HL-60/S4 treated with phorbol 12-myristate 13-acetate at 8.2 ng/mL for 4 days and 3 days (cell line): ENCODE data around the gene ADSS1.

Experiments
- in situ Hi-C: fragments of 300-500 bp; cut with MboI; formaldehyde crosslinking; loops from 2 replicates; pipeline ENCODE4 v1.15.0; 2022; ENCODE audit warnings: low sequenced_read_pairs

The ADSS1 gene

DNA sequence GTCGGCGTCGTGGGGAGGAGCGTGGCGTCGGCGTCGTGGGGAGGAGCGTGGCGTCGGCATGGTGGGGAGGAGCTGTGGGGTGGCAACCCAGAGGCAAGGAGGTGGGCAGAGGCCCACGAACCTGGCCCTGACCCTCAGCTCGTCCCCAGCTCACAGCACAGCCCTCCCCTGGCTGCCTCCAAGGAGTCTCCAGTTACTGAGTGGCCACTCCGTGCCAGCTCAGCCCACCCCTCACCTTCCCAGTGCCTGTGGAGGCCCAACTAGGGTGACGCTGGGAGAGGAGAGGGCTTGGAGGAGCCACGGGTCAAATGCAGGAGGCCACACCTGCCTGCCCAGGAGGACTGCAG lies 5.8 kb downstream of the ADSS1 start:
- in situ Hi-C loops, result no loop called here

DNA sequence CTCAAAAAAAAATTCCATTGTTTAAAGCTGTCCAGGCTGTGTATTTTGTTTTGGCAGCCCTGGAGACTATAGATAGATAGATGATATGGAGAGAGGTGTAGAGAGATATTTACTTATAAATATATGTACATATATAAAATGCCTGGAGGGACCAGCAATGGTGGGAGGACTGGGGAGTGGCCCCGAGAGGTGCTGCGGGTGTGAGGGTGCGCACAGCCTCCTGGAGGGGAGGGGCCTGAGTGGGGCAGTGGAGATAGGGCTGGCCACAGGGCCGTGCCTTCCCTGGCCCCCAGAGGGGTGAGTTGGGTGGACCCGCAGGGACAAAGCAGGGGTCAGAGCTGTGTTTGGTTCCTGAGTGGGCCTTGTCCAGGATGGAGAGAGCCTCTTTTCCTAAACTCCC lies 6.5 kb downstream of the ADSS1 start:
- in situ Hi-C loops, result no loop called here

DNA sequence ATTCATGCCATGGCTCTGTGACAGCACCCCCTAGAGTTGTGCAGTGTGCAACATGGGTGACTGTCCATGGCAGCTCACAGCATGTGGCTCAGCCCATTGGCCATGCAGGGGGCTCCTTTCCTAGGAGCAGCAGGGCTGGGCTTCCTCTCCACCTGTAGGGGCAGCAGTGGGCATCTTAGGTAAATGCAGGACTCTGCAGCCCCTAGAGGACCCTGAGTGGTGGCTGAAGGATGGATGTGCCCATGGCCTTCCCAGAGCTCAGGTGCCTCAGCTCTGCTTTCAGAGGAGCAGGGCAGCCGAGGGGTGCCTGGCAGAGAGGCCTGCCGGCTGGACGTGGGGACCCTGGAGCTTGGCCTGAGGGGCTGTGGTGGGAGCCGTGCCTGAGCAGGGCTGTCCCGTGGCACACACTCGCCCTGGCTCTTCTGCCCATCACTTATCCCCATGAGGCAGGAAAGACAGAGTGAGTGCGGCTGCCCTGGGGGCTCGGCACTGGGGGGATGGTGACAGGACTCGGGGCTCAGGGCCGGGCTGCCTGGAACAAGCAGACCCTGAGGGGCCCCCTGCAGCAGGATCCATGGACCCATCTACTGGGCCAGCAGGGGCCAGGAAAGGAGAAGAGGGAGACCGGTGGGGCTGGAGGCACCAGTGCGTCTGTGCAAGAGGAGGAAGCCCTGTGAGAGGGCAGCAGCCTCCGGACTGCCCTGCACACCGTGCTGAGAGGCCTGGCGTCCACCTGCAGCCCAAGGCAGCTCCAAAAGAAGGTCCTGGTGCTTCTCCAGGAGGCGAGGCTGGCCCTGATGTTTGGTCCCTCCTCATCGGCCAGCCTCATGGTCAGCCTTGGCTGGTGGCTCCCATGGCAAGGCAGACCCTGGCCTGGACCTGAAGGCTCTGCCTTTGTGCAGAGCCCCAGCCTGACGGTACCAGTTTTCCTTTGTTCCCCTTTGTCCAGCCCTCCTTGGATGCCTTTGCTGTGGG lies 7.6 kb downstream of the ADSS1 start:
- in situ Hi-C loops, result no loop called here

DNA sequence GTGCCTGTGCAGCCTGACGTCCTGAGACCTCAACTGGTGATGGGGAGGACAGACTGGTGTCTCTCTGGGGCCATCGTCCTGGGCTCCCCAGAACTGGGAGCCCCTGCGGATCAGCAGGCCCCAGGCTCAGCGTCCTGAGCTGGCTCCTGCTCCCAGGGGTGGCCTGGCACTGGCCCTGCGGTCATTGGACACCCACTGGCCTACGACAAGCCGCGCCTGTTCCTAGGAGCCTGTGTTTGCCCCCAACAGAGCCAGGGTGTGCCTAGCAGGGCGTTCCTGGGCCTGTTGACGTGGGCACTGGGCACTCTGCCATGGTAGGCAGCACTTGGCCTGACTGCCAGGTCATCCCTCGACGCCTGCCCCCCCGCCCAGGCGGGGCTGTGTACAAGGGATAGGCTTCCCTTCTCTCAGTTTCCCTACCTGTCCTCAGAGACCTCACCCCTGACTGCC lies 8.4 kb downstream of the ADSS1 start:
- in situ Hi-C loops, result no loop called here

DNA sequence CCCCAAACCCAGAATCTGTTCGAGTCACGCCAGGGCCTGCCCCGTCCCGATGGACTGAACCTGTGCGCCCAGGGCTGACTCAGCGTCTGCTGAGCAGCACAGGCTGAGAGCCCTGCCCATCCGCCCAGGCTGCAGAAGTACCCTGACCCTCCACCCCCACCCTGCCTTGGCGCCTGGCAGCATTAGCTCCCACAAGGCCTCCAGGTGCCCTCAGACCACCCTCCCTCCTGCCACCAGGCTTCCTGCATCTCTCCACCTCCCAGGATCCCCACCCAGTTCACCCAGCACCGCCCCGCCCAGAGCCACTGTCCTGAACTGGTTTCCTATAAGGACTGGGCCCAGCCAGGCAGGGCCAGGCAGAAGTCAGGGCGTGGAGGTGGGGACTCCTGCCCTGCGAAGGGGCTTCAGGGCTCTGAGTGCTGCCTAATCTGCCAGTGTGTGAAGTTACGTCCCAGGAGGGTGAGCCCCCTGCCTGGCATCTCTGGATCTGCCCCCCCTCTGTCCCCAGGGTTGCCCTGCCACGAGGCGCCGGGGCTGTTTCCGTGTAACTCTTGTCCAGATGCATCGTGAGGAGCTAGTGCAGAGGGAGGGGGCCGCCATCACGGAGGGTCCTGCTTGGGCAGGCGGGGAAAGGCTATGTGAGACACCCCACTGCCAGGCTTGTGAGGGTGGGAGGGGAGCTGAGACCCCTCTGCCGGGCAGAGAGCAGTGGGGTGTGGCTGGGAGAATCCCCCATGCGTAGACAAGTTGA lies 9.1 kb downstream of the ADSS1 start:
- in situ Hi-C loops, result no loop called here

DNA sequence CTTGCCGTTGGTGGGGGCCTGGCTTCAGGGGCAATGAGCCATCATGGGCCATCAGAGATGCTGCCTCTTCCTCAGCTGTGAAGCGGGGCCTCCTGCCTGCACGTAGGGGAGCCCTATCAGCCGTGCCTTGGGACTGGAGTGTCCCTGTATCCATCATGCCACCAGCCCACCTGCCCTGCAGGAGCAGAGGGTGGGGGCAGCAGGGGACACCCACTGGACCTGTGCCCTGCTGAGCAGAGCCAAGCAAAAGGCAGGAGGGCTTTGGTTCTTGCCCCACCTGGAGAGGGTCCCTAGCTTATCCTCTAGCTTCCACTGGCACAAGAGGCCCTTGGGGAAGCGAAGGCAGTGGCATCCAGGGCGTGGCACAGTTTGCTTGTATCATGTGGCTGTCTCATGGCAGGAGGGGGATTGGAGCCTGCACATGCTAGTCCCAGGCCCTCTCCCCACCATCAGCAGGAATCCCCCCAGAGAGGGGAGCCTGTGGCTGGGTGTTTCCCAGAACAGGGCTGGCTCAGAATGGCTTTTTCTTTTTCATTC lies 10.1 kb downstream of the ADSS1 start:
- in situ Hi-C loops, result no loop called here

DNA sequence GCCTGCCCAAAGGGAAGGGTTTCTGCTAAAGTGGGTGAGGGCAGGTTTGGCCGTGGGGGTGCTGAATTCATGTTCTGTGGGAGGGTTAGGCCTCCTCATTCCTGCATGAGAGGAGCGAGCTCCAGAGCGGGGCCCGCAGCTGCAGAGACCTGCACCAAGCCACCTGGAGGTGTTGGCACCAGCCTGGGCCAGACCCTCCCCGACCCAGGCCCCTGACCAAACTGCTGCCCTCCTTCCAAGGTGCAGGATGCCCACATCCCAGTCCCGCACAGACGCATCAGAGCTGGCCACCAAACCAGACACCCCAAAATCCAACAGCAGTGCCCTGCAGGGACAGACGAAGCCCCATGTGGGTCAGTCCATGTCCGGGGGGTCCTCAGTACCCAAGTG lies 10.6 kb downstream of the ADSS1 start:
- in situ Hi-C loops, result no loop called here

DNA sequence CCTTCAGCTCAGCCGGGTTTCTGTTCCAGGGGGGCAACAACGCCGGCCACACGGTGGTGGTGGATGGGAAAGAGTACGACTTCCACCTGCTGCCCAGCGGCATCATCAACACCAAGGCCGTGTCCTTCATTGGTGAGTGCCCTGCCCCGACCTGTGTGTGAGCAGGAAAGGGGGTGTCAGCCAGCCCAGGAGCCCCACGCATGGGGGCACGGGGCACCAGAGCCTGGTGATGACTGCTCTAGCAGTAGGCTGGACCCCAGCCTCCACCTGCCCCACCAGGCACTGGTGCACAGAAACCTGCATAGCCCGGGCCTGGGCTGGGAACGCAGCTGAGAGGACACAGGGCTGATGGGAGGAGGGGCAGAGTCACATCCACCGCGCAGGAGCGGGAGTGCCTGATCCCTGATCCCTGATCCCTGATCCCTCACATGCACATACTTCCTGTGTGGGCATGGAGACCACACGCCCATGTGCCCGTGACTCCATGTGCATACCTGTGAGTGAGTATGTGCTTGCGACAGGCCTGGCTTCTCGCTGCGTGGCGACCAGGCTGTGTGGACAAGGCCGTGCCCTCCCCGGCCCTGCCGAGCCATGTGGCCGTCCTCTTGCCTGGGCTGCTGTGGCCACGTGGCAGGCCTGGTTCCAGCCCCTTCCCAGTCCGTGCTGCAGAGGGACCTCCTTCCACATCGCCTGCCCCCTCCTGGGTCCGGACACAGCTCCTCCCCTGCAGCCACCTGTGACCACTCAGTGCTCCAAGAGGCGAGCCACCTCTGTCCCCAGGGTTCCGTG lies 11.2 kb downstream of the ADSS1 start:
- in situ Hi-C loops, result no loop called here

DNA sequence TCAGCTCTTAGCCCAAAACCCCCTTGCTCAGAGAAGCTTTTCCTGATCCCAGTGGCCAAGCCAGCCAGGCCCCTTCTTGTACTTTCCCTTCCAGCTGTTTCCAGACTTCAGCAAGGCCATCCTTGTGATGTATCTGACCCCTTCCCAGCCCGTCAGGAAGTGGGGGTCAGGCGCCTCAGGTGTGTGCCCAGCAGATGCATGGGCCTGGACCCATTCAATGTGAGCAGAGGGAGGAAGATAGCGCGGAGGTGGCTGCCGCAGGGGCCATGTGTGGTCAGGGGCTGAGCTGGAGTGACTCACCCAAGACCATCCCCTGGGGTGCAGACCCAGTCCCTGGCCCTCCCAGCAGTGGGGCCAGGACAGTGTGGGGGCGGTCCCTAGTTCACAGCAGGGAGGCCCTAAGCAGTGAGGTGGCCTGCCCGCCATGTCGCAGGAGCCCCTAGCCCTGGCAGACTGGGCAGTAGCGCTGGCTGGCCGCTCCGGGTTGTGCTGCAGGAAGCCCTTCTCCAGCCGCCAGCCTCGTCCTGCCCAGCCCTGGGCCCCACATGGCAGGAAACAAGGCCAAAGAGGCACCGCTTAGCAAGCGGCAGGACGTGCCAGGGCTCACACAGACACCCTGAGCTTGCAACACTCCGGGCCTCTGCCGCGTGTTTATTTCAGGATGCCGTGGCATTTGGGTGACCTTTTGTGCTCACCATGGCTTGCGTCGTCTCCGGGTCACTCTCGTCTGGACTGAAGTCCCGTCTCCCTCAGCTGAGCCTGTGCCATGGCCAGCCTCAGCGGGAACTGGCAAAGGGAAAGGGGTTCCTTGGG lies 12.0 kb downstream of the ADSS1 start:
- in situ Hi-C loops, result no loop called here

DNA sequence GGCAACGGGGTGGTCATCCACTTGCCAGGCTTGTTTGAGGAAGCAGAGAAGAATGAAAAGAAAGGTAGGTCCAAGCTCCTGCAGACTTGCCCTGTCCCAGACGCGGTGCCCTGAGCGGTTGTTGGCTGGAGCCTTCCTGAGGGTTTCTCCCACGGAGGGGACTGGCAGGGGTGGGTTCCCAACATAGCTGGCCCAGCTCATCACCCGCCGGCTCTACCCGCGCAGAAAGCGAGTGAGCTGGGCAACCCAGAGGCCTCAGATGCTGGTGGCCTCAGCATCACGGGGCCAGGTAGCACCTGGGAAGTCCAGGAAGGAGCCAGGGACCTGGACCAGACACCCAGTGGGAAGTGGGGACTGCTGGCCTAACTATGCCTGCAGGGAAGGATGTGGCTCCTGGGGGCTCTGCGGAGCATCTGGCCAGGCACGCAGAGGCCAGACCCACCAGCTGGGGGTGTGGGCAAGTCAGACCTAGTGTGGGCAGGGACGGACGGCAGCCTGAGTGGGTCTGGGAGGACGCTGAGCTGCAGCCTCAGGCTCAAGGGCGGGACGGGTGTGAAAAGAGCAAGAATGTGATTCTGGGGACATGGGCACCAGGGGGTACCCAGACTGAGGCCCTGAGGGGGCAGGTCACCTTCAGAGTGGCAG lies 14.5 kb downstream of the ADSS1 start:
- in situ Hi-C loops, result no loop called here

DNA sequence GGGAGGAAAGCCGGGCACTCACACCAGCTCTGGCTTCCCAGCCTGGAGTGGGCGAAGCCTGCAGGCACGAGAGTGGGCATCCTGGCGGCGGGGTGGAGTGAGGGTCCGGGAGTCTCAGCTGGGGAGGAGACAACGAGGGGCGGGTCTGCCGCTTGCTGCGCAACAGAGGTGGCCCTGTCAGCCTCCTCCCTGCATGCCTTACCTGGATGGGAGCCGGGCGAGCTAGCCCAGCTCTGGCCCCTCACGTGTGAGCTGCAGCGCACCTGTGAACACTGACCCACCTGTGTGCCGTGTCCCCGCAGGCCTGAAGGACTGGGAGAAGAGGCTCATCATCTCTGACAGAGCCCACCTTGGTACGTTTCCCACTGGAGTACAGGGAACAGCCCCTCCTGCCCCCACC lies 15.0 kb downstream of the ADSS1 start:
- in situ Hi-C loops, result no loop called here

DNA sequence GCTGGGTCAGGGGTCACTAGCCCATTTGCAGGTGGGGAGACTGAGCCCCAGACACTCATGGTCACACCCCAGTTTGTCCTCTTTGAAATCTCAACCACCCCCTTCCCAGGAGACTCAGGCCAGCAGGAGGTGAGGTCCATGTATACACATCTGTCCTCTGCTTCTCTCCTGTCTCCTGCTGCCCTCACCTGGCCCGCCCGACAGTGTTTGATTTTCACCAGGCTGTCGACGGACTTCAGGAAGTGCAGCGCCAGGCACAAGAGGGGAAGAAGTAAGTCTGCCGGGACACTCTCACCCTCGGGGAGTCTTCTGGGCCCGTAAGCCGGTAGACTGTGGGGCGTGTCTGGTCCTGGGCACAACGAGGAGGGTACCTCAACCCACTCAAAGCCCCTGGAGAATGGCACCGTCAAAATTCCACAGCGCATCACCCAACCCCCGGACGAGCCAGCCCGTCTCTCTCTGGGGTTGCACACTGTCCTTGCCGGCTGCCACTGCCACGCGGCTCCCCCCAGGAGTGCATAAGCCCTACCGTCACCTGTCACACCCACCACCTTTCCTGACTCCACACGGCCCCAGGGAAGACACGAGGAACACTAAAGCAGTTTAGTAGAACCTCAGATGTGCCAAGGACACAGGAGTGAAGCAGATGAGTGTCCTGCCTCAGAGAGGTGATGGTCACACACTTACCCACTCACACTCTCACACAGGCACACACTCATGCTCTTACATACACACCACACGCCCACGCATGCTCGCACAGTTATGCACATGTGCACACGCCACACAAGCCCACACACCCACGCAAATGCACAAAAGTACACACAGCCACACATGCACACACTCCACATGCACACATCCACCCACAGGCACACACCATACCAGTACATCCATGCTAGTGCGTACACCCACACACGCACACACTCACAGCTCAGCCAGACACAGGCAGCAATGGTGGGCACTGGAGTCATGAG lies 15.8 kb downstream of the ADSS1 start:
- in situ Hi-C loops, result no loop called here

DNA sequence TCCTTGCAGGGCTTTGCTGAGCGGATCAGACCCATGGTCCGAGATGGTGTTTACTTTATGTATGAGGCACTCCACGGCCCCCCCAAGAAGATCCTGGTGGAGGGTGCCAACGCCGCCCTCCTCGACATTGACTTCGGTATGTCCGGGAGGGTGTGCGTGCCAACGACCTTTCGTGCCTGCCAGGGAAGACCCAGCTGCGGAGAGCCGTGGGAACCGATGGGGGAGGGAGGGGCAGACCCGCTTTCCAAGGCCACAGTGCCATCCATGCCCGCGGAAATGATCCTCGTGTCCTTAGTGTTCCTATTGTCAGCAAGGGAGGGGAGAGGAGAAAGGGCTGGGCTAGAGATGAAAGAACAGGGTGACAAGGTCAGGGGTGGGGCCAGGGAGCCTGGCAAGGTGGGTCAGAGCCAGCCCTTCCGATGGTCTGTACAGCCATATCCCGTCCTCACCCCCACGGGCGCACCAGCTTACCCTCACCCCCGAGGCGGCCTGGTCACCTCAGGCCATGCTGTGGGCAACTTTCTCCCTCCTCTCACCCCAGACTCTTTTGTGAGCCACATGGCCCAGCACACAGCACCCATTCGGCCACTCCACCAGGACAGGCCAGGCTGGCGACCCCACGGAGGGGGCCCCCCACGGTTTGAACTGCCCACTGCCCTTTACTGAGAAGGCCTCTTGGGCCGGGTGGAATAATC lies 17.2 kb downstream of the ADSS1 start:
- in situ Hi-C loops, result no loop called here

DNA sequence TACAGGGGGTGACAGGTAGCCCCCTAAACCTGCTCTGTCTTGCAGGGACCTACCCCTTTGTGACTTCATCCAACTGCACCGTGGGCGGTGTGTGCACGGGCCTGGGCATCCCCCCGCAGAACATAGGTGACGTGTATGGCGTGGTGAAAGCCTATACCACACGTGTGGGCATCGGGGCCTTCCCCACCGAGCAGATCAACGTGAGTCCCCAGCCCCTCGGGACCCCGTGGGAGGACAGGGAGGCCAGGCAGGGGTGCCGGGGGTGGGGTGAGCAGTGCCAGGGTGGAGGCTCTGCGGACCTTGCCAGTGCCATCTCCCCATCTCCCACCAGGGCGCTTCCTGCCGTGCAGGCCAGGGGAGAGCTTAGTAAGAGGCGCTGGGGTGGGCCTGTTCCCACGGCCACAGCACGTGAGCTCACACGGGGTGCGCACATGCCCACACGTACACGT lies 17.8 kb downstream of the ADSS1 start:
- in situ Hi-C loops, result no loop called here

DNA sequence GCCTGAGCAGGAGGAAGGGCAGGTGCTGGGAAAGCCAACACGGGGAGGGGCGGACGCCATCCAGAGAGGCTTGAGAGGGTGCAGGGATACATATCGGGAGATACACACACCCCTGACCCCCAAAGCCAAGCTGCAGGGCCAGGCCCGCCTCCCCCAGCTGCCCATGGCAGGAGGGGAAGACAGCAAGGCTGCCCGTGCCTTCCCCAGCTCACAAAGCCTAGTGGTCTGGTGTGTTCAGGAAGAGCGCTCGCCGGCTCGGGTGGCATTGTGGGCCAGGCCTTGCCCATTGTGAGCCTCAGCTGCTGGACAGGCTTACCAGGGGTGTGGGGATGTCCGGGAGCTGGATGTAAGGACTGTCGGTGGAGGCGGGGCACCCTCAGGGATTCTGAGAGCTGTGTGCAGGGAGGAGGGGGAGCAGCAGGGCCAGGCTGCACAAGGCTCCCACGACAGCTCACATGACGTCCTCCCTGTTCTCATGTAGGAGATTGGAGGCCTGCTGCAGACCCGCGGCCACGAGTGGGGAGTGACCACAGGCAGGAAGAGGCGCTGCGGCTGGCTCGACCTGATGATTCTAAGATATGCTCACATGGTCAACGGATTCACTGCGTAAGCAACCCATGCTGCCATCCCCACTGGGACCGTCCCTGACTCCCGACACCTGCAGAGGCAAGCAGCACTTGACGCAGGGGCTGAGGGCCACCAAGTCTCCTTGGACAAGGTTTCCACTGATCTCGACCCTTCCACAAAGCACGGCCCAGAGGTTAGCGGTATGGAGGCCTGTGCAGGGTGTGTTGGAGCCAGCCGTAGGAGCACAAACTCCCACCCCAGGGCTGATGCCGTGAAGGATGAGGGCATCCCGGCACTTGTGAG lies 18.8 kb downstream of the ADSS1 start:
- in situ Hi-C loops, result no loop called here

DNA sequence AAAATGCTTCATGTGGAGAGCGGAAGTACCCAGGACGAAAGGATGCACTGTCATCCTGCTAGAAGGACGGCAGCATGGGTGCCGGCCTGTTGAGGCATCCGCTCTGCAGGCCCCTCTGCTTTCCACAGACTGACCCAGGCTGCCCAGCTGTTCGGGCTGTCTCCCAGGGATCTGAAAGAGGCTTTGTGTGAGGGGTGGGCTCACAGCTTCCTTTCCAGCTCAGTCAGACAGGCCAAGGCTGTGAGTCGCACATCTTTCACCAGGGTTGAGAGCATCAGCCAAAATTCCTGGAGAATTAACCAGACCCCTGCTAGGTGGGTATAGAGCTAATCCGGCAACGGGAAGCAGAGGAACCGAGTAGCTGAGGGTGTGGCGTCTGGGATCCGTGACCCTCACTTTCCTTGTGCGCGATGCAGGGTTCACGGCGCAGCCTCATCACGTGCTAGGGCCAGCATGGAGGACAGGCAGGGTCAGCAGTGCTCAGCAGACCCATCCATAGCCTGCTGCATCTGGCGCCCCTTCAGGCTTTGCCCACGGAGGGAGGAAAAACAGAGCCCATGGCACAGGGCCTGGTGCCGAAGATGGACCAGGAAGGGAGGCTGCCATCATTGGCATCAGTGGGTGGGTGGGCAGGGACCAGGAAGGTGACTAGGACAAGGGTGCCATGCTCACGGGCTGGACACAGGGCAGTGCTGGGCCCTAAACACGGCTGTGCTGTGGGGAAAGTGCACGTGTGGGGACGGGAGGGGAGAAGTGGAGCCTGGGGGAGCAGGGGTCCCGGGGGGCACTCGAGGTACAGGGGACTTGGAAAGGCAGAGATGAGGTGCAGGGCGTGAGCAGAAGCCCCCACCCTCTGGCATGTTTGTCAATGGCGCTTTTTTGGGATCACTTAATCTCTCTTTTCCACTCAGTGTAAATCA lies 19.7 kb downstream of the ADSS1 start:
- in situ Hi-C loops, result no loop called here
